ENCODE measurements around the gene NACA2.

- TF ChIP-seq CTCF (IDR thresholded peaks at IDR 0.05; ENCODE audit: borderline replicate concordance, extremely low read depth, low read length, poor library complexity, severe bottlenecking) (no peak), EZH2 (IDR thresholded peaks at IDR 0.05; ENCODE audit: borderline replicate concordance, low read depth, low read length, severe bottlenecking) (no peak)
Observed at GRCh38 chr17:61597607-61598006, 6.6 kb upstream of the NACA2 start.

Measured in DND-41 (cell line).